Left ventricle myocardium inferior (tissue), 1 donor: Measurements from ENCODE around the gene B4GALT6. TPM values are rescaled to one million over a fixed set of nuclear protein-coding genes. Genes with fewer than 3 reads are reported as not detected.

Source experiments
- DNase-seq: peaks from one replicate; pipeline ENCODE4 v3.0.0-alpha.2; 2020
- H3K27ac ChIP-seq: fragments of 200-600 bp; replicated peaks from 2 replicates; pipeline ENCODE4 v1.8.0; 2021
- H3K27me3 ChIP-seq: fragments of 200-600 bp; 2 replicates; pipeline ENCODE4 v1.8.0; 2021; ENCODE audit warnings: low read depth
- H3K36me3 ChIP-seq: fragments of 200-600 bp; 2 replicates; pipeline ENCODE4 v1.8.0; 2021
- H3K4me1 ChIP-seq: fragments of 200-600 bp; 2 replicates; pipeline ENCODE4 v1.8.0; 2021
- H3K4me3 ChIP-seq: fragments of 200-600 bp; 2 replicates; pipeline ENCODE4 v1.8.0; 2021; ENCODE audit warnings: mild to moderate bottlenecking, moderate library complexity
- H3K9me3 ChIP-seq: fragments of 200-600 bp; replicated peaks from 2 replicates; pipeline ENCODE4 v1.8.0; 2021
- intact Hi-C: fragments of 100-400 bp; cut with micrococcal nuclease; formaldehyde crosslinking; loops from one replicate; pipeline ENCODE4 v1.11.0; 2022
- total RNA-seq: library from RNA; stranded (reverse); fragmentation: NEBNext Ultra II Directional; extraction: Animal tissue kit (Norgen Biotek cat#: 25700); gene quantifications from one replicate; pipeline ENCODE4 v1.2.1, GENCODE V29; 2021
- TF ChIP-seq, protein P1 (sequence below): fragments of 200-600 bp; IDR thresholded peaks from 2 replicates; pipeline ENCODE4 v1.8.0; 2021; ENCODE audit warnings: antibody characterized with exemption, mild to moderate bottlenecking, borderline replicate concordance
- donor health status: DM: no; HTN: yes; CAD: no; lungs with severe emphysema.

B4GALT6 gene
- total RNA-seq, 1 donor from 2014 or later = 5.3 TPM

DNA sequence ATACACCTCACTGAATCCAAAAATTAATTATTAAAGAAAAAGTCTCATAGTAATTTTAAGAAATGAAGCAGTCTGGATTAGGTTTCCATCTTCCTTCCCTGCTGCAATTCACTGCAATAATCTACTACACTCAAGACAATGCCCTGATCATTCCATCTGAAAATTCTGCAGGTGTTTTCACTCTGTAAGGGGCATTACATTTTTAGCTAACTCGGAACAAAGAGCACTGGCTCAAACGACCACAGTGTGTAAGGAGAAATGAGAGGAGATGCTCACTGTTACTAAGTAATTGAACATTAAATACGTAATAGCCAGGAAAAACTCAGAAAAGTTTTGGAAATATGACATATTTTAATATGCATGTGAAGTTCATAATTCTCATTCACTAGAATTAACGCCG lies 1.3 kb downstream of the B4GALT6 start:
- TF ChIP-seq, protein P1, sequence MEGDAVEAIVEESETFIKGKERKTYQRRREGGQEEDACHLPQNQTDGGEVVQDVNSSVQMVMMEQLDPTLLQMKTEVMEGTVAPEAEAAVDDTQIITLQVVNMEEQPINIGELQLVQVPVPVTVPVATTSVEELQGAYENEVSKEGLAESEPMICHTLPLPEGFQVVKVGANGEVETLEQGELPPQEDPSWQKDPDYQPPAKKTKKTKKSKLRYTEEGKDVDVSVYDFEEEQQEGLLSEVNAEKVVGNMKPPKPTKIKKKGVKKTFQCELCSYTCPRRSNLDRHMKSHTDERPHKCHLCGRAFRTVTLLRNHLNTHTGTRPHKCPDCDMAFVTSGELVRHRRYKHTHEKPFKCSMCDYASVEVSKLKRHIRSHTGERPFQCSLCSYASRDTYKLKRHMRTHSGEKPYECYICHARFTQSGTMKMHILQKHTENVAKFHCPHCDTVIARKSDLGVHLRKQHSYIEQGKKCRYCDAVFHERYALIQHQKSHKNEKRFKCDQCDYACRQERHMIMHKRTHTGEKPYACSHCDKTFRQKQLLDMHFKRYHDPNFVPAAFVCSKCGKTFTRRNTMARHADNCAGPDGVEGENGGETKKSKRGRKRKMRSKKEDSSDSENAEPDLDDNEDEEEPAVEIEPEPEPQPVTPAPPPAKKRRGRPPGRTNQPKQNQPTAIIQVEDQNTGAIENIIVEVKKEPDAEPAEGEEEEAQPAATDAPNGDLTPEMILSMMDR = no peak
- intact Hi-C loops = no loop called here
- Histone ChIP-seq H3K27me3 (no peaks in the 10 kb centered on the region), H3K9me3 (no peaks in the 10 kb centered on the region), H3K4me1 (peaks cover 43% of the 10 kb centered on the region), H3K4me3 (peak overlapping the region; percentile 73), H3K27ac (no peak overlapping the region), H3K36me3 (no peaks in the 10 kb centered on the region)
- no peak for DNase-seq

DNA sequence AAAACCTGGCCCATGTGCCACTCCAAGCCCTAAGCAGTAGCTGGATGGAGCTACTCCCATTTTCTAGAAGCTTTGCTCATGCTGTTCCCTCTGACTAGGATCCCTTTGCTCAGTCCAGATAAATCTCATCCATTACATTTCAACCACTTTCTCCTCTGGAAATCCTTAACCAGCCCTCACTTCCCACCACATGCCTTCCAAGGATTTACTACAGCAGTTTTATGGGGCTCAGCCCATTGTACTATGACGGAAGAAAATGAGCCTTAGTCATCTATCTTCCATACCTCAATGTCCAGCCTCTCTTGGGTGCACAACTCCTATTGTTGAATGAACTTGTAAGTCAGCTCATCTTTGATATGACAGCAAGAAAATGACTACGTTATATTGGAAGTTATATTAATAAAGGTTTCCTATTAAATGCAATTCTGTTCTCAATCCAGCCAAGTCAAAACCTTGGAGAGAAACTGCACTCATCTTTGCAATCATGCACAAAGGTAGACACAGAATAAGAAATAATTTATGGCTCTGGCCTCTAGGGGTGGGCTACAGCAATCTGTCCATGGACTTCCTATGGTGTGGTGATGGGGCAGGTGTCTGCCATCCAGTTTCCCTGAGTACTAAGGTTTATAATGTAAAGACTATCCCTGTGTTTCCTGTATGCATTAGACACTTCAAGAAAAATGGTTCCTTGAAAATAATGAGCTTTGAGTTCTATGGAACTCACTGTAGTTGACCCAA lies 3.4 kb downstream of the B4GALT6 start:
- Histone ChIP-seq H3K36me3 (no peaks in the 10 kb centered on the region), H3K9me3 (no peaks in the 10 kb centered on the region), H3K27me3 (no peaks in the 10 kb centered on the region), H3K4me3 (no peak overlapping the region), H3K4me1 (peaks cover 42% of the 10 kb centered on the region), H3K27ac (no peak overlapping the region)
- TF ChIP-seq, protein P1 = peak; percentile 34
- no peak for DNase-seq
- intact Hi-C loops = no loop called here

DNA sequence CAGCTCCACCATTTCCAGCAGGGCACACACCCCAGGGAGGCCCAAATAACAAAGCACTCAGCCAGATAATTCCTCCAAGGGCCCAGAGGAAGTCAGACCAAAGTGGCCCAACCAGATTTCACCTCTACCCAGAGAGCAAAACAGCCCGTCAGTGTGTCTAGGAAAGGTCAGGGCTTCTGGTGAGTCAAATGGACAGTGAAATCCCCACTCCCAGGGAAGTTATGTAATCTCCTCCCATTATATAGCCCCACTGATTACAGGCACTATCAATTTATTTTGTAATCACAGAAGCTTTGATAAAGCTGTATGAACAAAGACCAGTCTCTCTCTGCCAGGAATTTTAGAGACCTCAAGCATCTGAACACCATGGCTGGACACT lies 4.0 kb downstream of the B4GALT6 start:
- Histone ChIP-seq H3K4me1 (peaks cover 36% of the 10 kb centered on the region), H3K27me3 (no peaks in the 10 kb centered on the region), H3K4me3 (no peak overlapping the region), H3K9me3 (no peaks in the 10 kb centered on the region), H3K36me3 (no peaks in the 10 kb centered on the region), H3K27ac (no peak overlapping the region)
- DNase-seq = no peak
- TF ChIP-seq, protein P1 = no peak
- intact Hi-C loops = no loop called here

DNA sequence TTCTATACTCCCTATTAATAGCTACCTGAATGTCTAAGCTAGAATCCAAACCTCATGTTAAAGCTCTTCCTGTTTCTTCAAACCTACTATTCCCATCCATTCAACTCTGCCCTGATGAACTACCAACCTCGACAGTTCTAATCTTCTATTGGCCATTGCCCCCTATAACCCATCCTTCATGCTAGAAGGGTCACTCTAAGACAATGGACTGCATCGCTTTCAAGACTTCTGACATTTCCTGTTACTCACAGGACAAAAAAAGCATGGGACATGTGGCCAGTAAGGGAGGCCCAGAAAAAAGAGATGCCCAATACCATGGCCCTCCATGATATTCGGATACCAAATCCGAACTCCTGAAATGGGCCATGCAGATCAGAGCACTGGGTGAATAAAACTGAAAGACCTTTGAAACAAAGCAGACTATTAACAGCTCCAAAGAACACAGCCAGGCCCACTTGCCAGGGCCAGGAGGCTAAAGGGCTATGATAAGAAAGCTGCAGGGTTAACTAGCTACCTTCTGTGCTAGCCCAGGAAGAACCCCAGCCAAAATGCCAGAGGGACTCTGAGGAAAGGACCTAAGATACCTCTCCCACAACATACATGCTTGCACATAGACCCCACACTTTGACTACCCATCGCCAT lies 4.5 kb downstream of the B4GALT6 start:
- DNase-seq = no peak
- H3K4me3 ChIP-seq = no peak overlapping the region
- TF ChIP-seq, protein P1 = no peak
- H3K9me3 ChIP-seq = no peaks in the 10 kb centered on the region
- no peaks in the 10 kb centered on the region for H3K36me3 ChIP-seq
- peaks cover 33% of the 10 kb centered on the region for H3K4me1 ChIP-seq
- intact Hi-C loops = no loop called here
- H3K27ac ChIP-seq = no peak overlapping the region
- H3K27me3 ChIP-seq = no peaks in the 10 kb centered on the region

DNA sequence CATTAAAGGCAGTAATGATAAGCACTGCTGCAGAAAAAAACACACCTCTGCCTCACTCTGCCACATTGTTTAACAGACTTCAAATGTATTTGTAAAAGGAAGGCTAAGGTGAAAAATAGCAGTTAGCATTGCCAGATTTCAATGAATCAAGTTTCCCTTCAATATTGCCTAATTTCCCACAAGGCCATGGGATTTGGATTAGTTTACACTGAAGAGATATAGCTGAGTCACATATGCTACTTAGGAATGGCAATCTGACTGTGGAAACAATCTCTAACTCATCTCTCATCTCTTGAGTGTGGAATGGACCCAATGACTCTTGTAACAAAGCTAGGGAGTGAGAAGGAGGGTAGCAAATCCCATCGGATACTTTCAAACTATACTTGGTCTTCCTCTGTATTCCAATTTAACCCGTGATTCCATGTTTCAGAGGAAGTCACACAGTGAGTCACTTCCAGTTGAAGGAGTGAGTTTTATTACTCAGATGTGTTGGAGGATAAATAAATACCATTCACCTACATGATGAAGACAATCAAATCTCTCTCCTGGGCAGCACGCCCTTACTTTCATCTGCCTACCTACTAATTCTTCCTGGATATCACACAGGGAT lies 5.1 kb downstream of the B4GALT6 start:
- H3K36me3 ChIP-seq = no peaks in the 10 kb centered on the region
- H3K27ac ChIP-seq = no peak overlapping the region
- intact Hi-C loops = no loop called here
- no peak for DNase-seq
- no peak overlapping the region for H3K4me3 ChIP-seq
- H3K9me3 ChIP-seq = no peaks in the 10 kb centered on the region
- H3K4me1 ChIP-seq = peaks cover 28% of the 10 kb centered on the region
- no peaks in the 10 kb centered on the region for H3K27me3 ChIP-seq
- TF ChIP-seq, protein P1 = no peak
